WTC11 (cell line): ENCODE data around the gene ABCC6. TPM values are rescaled to one million over a fixed set of nuclear protein-coding genes. Genes with fewer than 3 reads are reported as not detected.

Source experiments
- ATAC-seq: fragments of 200-7000 bp; cut with Tn5 transposase; 2 replicates; pipeline ENCODE4 v1.10.0; 2021; ENCODE audit warnings: mild to moderate bottlenecking, moderate library complexity
- CTCF ChIA-PET: fragments of 300-600 bp; sonication (Branson Sonifier 250); formaldehyde crosslinking; loops from one replicate; lab custom pipeline; 2021; ENCODE audit warnings: antibody characterized with exemption; lab: Charles Lee
- POLR2A ChIA-PET: fragments of 350-600 bp; sonication (Branson Sonifier 250); formaldehyde crosslinking; loops from one replicate; lab custom pipeline; 2021; ENCODE audit warnings: antibody characterized with exemption; lab: Charles Lee
- DNase-seq: peaks from one replicate; pipeline ENCODE4 v3.0.0; 2021; ENCODE audit warnings: low spot score
- H3K27ac Mint-ChIP-seq: 2 replicates; pipeline ENCODE4 v1.8.0; 2021; ENCODE audit warnings: mixed read lengths
- H3K27me3 Mint-ChIP-seq: 2 replicates; pipeline ENCODE4 v1.8.0; 2021; ENCODE audit warnings: low read depth, mild to moderate bottlenecking, moderate library complexity, mixed read lengths
- H3K36me3 Mint-ChIP-seq: 2 replicates; pipeline ENCODE4 v1.8.0; 2021; ENCODE audit warnings: mixed read lengths
- H3K4me1 Mint-ChIP-seq: 2 replicates; pipeline ENCODE4 v1.8.0; 2022; ENCODE audit warnings: mixed read lengths
- H3K4me3 Mint-ChIP-seq: 2 replicates; pipeline ENCODE4 v1.8.0; 2021; ENCODE audit warnings: mild to moderate bottlenecking, moderate library complexity, mixed read lengths
- H3K9me3 Mint-ChIP-seq: 2 replicates; pipeline ENCODE4 v1.8.0; 2021; ENCODE audit warnings: mixed read lengths
- AFF4 ChIP-seq: sonication (generic); formaldehyde crosslinking; IDR thresholded peaks from 2 replicates; pipeline ENCODE4 v1.8.1; 2023; ENCODE audit warnings: mild to moderate bottlenecking, missing genetic modification reagents, borderline replicate concordance
- OVOL2 ChIP-seq: fragments of 250-450 bp; sonication (Bioruptor Pico); IDR thresholded peaks from 2 replicates; pipeline ENCODE4 v1.9.0; 2021; ENCODE audit warnings: mild to moderate bottlenecking, borderline replicate concordance
- PRDM15 ChIP-seq: sonication (generic); formaldehyde crosslinking; IDR thresholded peaks from 2 replicates; pipeline ENCODE4 v1.8.0; 2022; ENCODE audit warnings: missing genetic modification reagents
- PREB ChIP-seq: sonication (generic); formaldehyde crosslinking; IDR thresholded peaks from 2 replicates; pipeline ENCODE4 v1.8.1; 2022; ENCODE audit warnings: mild to moderate bottlenecking, missing genetic modification reagents, moderate library complexity, borderline replicate concordance
- SOX15 ChIP-seq: fragments of 250-450 bp; sonication (Bioruptor Pico); IDR thresholded peaks from 2 replicates; pipeline ENCODE4 v1.9.0; 2021; ENCODE audit warnings: mild to moderate bottlenecking
- ZBTB21 ChIP-seq: sonication (generic); formaldehyde crosslinking; IDR thresholded peaks from 2 replicates; pipeline ENCODE4 v1.8.1; 2023; ENCODE audit warnings: mild to moderate bottlenecking, missing genetic modification reagents, borderline replicate concordance
- ZNF138 ChIP-seq: sonication (generic); formaldehyde crosslinking; conservative IDR thresholded peaks from 2 replicates; pipeline ENCODE4 v1.8.1; 2022; ENCODE audit warnings: mild to moderate bottlenecking, moderate library complexity, missing genetic modification reagents
- ZNF219 ChIP-seq: sonication (generic); formaldehyde crosslinking; IDR thresholded peaks from 2 replicates; pipeline ENCODE4 v1.8.0; 2023; ENCODE audit warnings: missing genetic modification reagents, mild to moderate bottlenecking, borderline replicate concordance
- ZNF396 ChIP-seq: fragments of 250-450 bp; sonication (Bioruptor Pico); IDR thresholded peaks from 2 replicates; pipeline ENCODE4 v1.8.0; 2021; ENCODE audit warnings: mild to moderate bottlenecking, moderate library complexity, borderline replicate concordance
- ZNF671 ChIP-seq: fragments of 250-450 bp; sonication (Bioruptor Pico); IDR thresholded peaks from 2 replicates; pipeline ENCODE4 v1.8.0; 2021; ENCODE audit warnings: mild to moderate bottlenecking
- total RNA-seq: library from RNA; stranded (reverse); gene quantifications from 3 replicates; pipeline ENCODE4 v1.2.3, GENCODE V29; 2021
- TF ChIP-seq, protein P1 (sequence below): sonication (generic); formaldehyde crosslinking; IDR thresholded peaks from 2 replicates; pipeline ENCODE4 v1.8.1; 2023; ENCODE audit warnings: mild to moderate bottlenecking, moderate library complexity, missing genetic modification reagents
- TF ChIP-seq, protein P2 (sequence below): sonication (generic); formaldehyde crosslinking; IDR thresholded peaks from 2 replicates; pipeline ENCODE4 v1.8.0; 2022; ENCODE audit warnings: mild to moderate bottlenecking, missing genetic modification reagents

The ABCC6 gene
- total RNA-seq, 1 experiment from 2014 or later: 1.3 TPM

GRCh38 chr16:16147316-16147999 lies 75.8 kb downstream of the ABCC6 start:
- Mint-ChIP-seq H3K27ac (peak overlapping the region; percentile 49), H3K4me3 (no peak overlapping the region), H3K27me3 (no peaks in the 10 kb centered on the region), H3K4me1 (peaks cover 3% of the 10 kb centered on the region), H3K9me3 (no peaks in the 10 kb centered on the region), H3K36me3 (peaks cover 13% of the 10 kb centered on the region)
- TF ChIP-seq AFF4 (CRISPR knock-in tag) (no peak), ZNF671 (no peak), PRDM15 (CRISPR knock-in tag) (no peak), SOX15 (CRISPR knock-in tag) (no peak), ZBTB21 (CRISPR knock-in tag) (no peak), OVOL2 (CRISPR knock-in tag) (no peak), ZNF138 (no peak), ZNF219 (no peak)
- TF ChIP-seq, protein P1, sequence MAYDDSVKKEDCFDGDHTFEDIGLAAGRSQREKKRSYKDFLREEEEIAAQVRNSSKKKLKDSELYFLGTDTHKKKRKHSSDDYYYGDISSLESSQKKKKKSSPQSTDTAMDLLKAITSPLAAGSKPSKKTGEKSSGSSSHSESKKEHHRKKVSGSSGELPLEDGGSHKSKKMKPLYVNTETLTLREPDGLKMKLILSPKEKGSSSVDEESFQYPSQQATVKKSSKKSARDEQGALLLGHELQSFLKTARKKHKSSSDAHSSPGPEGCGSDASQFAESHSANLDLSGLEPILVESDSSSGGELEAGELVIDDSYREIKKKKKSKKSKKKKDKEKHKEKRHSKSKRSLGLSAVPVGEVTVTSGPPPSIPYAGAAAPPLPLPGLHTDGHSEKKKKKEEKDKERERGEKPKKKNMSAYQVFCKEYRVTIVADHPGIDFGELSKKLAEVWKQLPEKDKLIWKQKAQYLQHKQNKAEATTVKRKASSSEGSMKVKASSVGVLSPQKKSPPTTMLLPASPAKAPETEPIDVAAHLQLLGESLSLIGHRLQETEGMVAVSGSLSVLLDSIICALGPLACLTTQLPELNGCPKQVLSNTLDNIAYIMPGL (CRISPR knock-in tag): no peak
- TF ChIP-seq, protein P2, sequence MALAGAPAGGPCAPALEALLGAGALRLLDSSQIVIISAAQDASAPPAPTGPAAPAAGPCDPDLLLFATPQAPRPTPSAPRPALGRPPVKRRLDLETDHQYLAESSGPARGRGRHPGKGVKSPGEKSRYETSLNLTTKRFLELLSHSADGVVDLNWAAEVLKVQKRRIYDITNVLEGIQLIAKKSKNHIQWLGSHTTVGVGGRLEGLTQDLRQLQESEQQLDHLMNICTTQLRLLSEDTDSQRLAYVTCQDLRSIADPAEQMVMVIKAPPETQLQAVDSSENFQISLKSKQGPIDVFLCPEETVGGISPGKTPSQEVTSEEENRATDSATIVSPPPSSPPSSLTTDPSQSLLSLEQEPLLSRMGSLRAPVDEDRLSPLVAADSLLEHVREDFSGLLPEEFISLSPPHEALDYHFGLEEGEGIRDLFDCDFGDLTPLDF (CRISPR knock-in tag): no peak
- no peak for ATAC-seq
- ChIA-PET CTCF (interaction anchor here (0.9 kb wide), 1 partner anchor 370 kb away, joined by 4 read pairs; no protein-coding TSS in a partner anchor), POLR2A (no interaction called here)
- DNase-seq: no peak

DNA sequence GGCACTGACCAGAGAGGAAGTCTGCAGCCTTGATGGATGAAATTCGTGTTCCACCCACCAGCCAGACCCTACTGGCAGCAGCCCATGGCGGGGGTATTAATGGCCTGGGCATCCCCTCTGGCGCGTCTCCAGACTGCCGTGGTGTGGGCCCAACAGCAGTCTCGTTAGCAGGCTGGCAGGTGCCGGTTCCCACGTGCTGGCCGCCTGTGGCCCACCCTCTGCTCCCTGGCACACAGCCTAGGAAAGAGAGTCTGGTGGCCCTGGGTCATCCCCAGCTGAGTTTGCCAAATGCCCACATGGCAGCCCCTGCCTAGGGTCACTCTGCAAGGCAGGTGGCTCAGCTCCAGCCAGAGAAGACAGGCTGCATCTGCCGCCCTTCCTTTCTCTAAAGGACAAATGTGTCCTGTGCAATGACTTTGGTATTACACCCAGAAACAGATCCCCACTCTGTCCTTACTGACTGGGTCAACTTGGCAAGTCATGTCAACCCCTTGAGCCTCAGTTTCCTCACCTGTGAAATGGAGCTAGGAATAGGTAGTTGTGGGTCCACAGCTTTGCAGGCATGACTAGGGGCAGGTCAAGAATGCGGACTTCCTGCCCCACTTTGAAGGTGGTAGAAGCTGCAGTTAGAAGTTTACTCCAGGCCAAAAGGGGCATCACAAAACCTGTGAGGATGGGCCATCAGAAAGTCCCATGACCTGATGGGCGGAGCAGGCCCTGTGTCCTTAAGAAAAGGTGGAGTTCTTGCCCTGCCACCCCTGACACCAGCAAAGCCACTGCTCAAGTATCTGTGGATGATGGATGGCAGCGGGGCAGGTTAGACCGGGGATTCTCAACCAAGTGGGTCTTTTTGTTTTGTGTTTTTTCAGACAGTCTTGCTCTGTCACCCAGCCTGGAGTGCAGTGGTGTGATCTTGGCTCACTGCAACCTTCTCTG lies 76.6 kb downstream of the ABCC6 start:
- Mint-ChIP-seq H3K4me3 (no peak overlapping the region), H3K36me3 (peaks cover 18% of the 10 kb centered on the region), H3K9me3 (no peaks in the 10 kb centered on the region), H3K27ac (no peak overlapping the region; the same call in 1 of the 2 replicates), H3K4me1 (peaks cover 7% of the 10 kb centered on the region), H3K27me3 (no peaks in the 10 kb centered on the region)
- no peak for DNase-seq
- CTCF ChIA-PET: no interaction called here
- POLR2A ChIA-PET: no interaction called here
- ATAC-seq: no peak
- no peak for TF ChIP-seq PREB (CRISPR knock-in tag)
- TF ChIP-seq PRDM15 (CRISPR knock-in tag): no peak
- TF ChIP-seq ZNF396: no peak
